ENCODE data around the gene DRAP1. TPM values are rescaled to one million over a fixed set of nuclear protein-coding genes. Genes with fewer than 3 reads are reported as not detected.

DRAP1 gene
- total RNA-seq, 1 experiment from 2014 or later, result 581 TPM

GRCh38 chr11:65896034-65896999, 22.9 kb upstream of the DRAP1 start:
- H3K27me3 ChIP-seq (ENCODE audit: control insufficient read depth, insufficient read depth, low read length), result no peaks in the 10 kb centered on the region
- no peaks in the 10 kb centered on the region for H3K9me3 ChIP-seq (ENCODE audit: control insufficient read depth, insufficient read depth, low read depth, low read length)
- DNase-seq (ENCODE audit: low read depth, low spot score) (no peak), ATAC-seq (no peak)
- intact Hi-C loops (cut with micrococcal nuclease; ENCODE audit: unreplicated experiment) (no loop called here), in situ Hi-C loops (cut with HindIII; ENCODE audit: low pct_unique_long_range_greater_than_20kb, low sequenced_read_pairs) (no loop called here)
- no peak; the same call in 1 of the 2 replicates for TF ChIP-seq POLR2AphosphoS5 (IDR thresholded peaks at IDR 0.05; ENCODE audit: low read depth, low read length)
- TF ChIP-seq, protein P1, sequence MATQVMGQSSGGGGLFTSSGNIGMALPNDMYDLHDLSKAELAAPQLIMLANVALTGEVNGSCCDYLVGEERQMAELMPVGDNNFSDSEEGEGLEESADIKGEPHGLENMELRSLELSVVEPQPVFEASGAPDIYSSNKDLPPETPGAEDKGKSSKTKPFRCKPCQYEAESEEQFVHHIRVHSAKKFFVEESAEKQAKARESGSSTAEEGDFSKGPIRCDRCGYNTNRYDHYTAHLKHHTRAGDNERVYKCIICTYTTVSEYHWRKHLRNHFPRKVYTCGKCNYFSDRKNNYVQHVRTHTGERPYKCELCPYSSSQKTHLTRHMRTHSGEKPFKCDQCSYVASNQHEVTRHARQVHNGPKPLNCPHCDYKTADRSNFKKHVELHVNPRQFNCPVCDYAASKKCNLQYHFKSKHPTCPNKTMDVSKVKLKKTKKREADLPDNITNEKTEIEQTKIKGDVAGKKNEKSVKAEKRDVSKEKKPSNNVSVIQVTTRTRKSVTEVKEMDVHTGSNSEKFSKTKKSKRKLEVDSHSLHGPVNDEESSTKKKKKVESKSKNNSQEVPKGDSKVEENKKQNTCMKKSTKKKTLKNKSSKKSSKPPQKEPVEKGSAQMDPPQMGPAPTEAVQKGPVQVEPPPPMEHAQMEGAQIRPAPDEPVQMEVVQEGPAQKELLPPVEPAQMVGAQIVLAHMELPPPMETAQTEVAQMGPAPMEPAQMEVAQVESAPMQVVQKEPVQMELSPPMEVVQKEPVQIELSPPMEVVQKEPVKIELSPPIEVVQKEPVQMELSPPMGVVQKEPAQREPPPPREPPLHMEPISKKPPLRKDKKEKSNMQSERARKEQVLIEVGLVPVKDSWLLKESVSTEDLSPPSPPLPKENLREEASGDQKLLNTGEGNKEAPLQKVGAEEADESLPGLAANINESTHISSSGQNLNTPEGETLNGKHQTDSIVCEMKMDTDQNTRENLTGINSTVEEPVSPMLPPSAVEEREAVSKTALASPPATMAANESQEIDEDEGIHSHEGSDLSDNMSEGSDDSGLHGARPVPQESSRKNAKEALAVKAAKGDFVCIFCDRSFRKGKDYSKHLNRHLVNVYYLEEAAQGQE (IDR thresholded peaks at IDR 0.05; ENCODE audit: insufficient read depth in 1 of 2, low read depth in 2 of 2, low read length in 1 of 2), result no peak
- no peak for TF ChIP-seq TCF7L2 (IDR thresholded peaks at IDR 0.05; ENCODE audit: low read depth, low read length)
- no peak for TF ChIP-seq SIN3A (IDR thresholded peaks at IDR 0.05; ENCODE audit: borderline replicate concordance, insufficient read depth, low read depth, low read length)
- TF ChIP-seq, protein P2, sequence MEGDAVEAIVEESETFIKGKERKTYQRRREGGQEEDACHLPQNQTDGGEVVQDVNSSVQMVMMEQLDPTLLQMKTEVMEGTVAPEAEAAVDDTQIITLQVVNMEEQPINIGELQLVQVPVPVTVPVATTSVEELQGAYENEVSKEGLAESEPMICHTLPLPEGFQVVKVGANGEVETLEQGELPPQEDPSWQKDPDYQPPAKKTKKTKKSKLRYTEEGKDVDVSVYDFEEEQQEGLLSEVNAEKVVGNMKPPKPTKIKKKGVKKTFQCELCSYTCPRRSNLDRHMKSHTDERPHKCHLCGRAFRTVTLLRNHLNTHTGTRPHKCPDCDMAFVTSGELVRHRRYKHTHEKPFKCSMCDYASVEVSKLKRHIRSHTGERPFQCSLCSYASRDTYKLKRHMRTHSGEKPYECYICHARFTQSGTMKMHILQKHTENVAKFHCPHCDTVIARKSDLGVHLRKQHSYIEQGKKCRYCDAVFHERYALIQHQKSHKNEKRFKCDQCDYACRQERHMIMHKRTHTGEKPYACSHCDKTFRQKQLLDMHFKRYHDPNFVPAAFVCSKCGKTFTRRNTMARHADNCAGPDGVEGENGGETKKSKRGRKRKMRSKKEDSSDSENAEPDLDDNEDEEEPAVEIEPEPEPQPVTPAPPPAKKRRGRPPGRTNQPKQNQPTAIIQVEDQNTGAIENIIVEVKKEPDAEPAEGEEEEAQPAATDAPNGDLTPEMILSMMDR (IDR thresholded peaks at IDR 0.05), result no peak
- CTCF ChIA-PET, result interaction anchor here (0.6 kb wide), 1 partner anchor 220 kb away, joined by 4 read pairs; no protein-coding TSS in a partner anchor
- POLR2A ChIA-PET, result interaction anchor here (3.2 to 4.4 kb wide), 2 partner anchors 16 to 19 kb away, joined by 20 to 37 read pairs; no protein-coding TSS in a partner anchor
- peak overlapping the region; percentile 82 to 89 for H3K4me3 ChIP-seq (ENCODE audit: low read depth in 2 of 2, low read length in 2 of 2)
- H3K27ac ChIP-seq (ENCODE audit: low read length), result peak overlapping the region; percentile 87
- no peaks in the 10 kb centered on the region; the same call in 1 of the 2 replicates for H3K36me3 ChIP-seq (ENCODE audit: control insufficient read depth, insufficient read depth, low read length)
- BruUV-seq (replicated peaks), result no TSS peak
- peaks cover 60% of the 10 kb centered on the region for H3K4me1 ChIP-seq (ENCODE audit: control insufficient read depth, insufficient read depth, low read length)

DNA sequence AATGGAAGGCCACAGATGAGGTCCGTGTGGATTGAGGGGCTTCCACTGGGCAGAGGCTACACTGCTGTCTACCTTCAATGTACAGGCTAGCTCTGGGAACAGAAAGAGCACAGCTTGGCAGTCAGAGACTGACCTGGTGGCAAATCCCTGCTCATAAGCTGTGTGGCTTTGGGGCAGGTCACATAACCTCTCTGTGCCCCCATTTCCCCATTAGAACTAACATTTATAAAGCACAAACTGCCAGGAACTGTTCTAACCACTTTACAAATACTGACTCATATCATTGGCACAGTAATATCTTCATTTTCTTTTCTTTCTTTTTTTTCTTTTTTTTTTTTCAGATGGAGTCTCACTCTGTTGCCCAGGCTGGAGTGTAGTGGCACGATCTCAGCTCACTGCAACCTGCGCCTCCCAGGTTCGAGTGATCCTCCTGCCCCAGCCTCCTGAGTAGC, 22.2 kb upstream of the DRAP1 start:
- DNase-seq (ENCODE audit: low read depth, low spot score), result no peak
- no peaks in the 10 kb centered on the region; the same call in 1 of the 2 replicates for H3K36me3 ChIP-seq (ENCODE audit: control insufficient read depth, insufficient read depth, low read length)
- peak overlapping the region; percentile 87 for H3K27ac ChIP-seq (ENCODE audit: low read length)
- TF ChIP-seq POLR2AphosphoS5 (IDR thresholded peaks at IDR 0.05; ENCODE audit: low read depth, low read length), result peak; percentile 40; the same call in 1 of the 2 replicates
- TF ChIP-seq, protein P1 (IDR thresholded peaks at IDR 0.05; ENCODE audit: insufficient read depth in 1 of 2, low read depth in 2 of 2, low read length in 1 of 2), result no peak
- no peaks in the 10 kb centered on the region for H3K27me3 ChIP-seq (ENCODE audit: control insufficient read depth, insufficient read depth, low read length)
- intact Hi-C loops (cut with micrococcal nuclease; ENCODE audit: unreplicated experiment) (no loop called here), in situ Hi-C loops (cut with HindIII; ENCODE audit: low pct_unique_long_range_greater_than_20kb, low sequenced_read_pairs) (no loop called here)
- peak overlapping the region; percentile 82 to 89 for H3K4me3 ChIP-seq (ENCODE audit: low read depth in 2 of 2, low read length in 2 of 2)
- CTCF ChIA-PET, result no interaction called here
- H3K4me1 ChIP-seq (ENCODE audit: control insufficient read depth, insufficient read depth, low read length), result peaks cover 64% of the 10 kb centered on the region
- H3K9me3 ChIP-seq (ENCODE audit: control insufficient read depth, insufficient read depth, low read depth, low read length), result no peaks in the 10 kb centered on the region
- POLR2A ChIA-PET, result interaction anchor here (0.7 to 4.4 kb wide), 4 partner anchors 15 to 217 kb away, joined by 6 to 37 read pairs (median 14); no protein-coding TSS in a partner anchor
- no TSS peak for BruUV-seq (replicated peaks)
- ATAC-seq, result no peak

All from Panc1 (cell line).